HG03280 (cell line): ENCODE data around the gene HCN2.

Experiments
- ATAC-seq: cut with Tn5 transposase; IDR thresholded peaks from one replicate; pipeline ENCODE4 v1.9.1; 2021; ENCODE audit warnings: mild to moderate bottlenecking, moderate library complexity; ENCODE audit not compliant: unreplicated experiment

The HCN2 gene

DNA sequence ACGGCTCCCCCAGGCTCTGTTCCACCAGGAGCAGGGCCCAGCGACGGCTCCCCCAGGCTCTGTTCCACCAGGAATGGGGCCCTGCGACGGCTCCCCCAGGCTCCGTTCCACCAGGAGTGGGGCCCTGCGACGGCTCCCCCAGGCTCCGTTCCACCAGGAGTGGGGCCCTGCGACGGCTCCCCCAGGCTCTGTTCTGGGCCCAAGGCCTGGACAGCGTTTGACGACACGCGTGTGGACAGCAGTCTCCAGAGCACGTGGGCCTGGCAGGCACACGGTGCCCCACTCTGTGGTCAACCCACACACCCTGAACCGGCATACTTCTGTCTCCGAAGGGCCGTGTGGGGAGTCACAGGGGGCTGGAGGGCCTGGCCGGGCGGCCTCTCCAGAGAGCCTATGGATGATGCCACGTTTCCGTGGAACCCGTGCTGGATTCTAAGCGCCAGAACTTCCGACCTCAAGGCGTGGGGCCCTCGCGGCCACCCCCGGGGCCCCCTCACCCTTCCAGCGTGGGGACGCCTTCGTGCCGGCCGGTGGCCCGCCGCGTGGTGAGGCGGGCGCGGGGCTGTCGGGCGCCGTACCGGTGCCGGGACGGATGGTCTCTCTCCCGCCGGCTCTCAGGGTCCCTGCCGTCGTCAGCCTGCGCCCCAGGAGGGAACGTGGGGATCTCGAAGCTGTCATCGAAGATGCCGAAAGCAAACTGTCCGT, 61.6 kb downstream of the HCN2 start:
- no peak for ATAC-seq

DNA sequence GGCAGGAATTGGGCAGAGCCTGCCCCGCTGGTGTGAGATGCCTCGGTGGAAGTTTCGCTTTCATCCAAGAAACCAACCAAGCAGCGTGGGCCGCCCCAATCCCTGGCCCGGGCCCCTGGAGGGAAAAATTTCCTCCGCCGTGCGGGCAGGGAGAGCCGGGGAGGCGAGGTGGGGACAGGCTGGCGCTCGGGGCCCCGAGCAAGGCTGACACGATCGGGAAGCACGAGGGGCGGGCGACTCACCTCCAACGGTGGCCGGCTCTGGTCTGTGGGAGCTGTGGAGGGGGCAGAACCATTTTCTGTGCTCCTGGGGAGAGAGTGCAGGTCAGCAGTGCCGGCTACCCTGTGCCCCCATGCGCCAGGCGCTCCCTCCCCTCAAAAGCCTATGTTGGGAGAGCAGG, 62.3 kb downstream of the HCN2 start:
- no peak for ATAC-seq

DNA sequence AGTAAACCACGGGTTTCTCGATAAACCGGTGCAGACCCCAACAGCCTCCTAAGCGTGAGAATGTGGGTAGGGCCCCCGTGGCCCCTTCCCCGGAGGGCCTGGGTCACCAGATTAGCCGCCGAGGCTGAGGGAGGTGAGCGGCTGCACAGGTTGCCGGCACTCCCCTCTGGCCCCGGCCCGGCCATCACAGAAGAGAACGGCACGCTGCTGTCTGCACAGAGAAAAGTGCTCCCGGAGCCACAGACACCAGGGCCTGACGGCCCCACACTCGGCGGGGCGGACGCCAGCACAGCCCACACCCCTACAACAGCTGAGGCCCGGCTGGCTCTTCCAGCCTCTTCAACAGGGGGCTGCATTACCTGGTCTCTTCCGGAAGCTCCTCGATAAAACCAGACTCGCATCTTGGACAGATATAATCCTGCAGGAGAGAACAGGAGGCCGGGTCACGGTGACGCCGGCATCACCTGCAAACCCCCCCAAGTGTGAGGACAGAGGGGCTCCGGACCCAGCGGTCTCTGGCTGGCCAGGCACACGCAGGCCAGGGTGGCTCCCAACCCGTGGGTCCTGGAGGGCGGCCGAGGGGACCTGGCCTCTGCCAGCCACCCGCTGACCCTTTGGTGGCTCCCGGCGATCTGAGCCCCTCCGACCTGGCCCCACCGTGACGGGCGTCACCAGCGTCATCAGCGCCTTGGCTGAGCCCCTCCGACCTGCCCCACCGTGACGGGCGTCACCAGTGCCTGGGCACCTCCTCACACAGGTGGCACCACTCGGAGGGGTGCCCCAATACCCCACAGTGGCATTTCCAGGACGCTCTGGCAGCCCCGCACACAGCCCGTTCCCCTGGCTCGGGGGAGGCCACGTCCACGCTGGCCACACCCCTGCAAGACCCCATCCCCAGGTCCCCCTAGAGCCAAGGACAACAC, 63.0 kb downstream of the HCN2 start:
- no peak for ATAC-seq

GRCh38 chr19:653425-653824, 63.7 kb downstream of the HCN2 start:
- ATAC-seq = no peak

- no peak for ATAC-seq
These were observed 66.0 kb downstream of the HCN2 start for GRCh38 chr19:655691-656090.

DNA sequence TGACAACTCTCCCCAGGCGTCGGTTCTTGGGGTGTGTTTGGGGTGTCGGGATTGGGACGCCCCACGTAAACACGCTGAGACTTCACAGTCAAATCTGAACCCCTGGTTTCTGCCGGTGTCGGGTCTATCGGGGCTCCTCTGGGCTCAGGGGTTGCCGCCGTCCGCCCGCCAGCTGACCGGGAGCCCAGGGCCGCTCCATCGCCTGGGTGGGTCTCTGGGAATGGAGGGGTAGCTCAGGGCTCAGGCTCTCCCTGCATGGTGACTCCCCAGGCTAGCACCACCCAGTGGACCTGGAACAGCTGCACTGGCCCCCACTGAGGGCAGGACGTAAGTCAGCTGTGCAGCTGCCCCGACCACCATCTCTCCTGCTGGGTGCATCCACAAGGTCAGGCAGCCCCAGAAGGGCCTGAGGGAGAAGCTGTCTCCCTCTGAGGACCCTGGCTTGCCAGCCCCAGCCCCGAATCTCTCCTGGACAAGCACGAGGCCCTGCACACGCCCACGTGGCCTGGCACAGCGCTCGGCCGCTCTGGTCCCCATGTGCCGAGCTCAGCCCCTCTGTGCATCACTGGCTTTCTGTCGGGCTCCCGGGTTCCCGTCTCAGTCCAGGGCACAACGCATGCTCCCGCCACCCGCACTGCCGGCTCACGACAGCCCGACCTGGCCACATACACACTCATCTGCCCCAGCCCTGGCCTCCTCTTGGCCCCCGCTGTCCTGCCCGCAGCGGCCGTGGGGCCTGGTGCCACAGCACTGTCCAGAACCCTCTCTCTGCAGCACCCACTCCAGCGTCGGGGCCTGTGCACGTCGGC, 67.3 kb downstream of the HCN2 start:
- ATAC-seq = no peak

DNA sequence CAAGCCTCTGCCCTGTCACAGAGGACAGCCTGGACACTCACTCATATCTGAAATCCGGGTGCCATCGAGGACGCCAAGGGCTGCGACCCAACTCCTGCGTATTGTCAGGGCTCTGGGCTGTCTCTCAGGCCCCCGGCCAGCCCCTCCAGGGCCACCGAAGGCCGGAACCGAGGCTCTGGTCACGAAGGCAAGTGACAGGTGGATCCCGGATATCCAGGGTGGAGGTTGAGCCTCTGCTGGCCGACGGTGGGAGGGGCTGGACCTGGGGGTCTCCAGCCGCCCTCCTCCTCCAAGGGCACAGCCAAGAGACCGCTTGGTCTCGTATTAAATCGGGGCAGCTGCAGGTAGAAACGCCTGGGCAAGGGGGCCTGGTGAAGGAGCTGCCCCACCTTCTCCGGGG, 67.9 kb downstream of the HCN2 start:
- no peak for ATAC-seq

DNA sequence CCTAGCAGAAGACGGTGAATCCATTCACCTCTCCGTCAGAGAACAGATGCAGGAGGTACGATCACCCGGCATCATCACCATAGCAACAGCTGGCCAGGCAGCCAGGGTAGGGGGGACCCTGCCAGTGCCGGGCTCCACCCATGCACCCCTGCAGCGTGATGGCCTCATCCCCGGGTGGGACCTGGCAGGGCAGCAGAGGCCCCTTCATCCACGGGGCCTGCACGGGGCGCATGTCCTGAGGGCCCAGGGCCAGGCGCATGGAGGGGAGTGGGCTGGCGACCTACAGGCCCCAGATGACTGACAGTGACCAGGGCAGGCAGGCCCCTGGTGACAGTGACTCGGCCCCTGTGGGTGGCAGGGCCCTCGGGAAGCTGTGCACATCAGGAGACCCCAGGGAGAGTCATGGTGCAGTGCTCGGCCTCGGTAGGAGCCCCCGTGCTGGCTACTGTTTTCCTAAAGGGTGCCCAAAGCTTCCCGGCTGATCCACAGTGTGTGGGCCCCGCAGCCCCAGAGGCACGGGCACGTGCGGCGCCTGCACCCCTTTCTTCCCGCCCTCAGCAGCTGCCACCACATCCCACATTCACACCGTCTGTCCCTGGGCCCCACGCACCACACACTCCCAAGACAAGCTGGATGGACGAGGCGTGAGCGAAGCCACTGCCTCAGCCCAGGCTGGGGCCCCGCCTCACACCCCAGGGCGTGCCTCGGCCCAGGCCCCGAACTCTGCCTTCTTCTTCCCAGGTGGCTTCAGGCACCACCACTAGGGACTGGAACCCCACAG, 68.6 kb downstream of the HCN2 start:
- no peak for ATAC-seq

- ATAC-seq = no peak
These were observed 69.5 kb downstream of the HCN2 start for GRCh38 chr19:658916-659839.

DNA sequence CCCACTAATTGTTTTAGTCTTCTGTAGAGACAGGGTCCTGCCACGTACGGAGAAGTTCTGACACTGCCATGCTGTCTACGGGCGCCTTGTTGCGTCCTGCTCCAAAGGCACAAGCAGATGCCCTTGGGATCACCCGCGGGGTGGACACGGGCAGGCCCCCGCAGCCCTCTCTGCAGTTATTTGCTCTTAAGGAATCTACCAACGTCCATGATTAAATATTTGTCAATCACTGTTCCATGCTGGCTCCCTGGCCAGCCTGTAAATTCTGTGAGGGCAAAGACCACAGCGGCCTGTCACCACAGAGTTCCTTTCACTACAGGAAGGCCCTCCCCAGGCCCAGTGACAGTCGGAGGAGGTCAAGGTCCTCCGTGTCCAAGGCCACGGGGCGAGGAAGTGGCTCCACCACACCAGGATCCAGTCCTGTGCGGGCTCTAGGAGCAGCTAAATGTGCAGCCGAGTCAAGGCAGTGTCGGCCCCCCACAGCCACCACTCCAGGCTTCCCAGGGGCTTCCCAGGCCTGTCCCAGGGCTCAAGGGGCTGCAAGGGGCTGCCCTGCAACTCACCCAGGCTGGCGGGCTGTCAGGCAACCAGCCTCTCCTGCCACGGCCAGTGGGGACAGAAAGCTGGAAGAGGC, 71.2 kb downstream of the HCN2 start:
- no peak for ATAC-seq

- no peak for ATAC-seq
These were observed 71.9 kb downstream of the HCN2 start for GRCh38 chr19:661427-662196.

GRCh38 chr19:662207-662961, 72.7 kb downstream of the HCN2 start:
- ATAC-seq = peak; percentile 10

GRCh38 chr19:662962-663681, 73.4 kb downstream of the HCN2 start, which contains the start of gene RNF126:
Gene RNF126 (minus strand): TSS chr19:663214. CDS start chr19:663121, 93 bp downstream.
- ATAC-seq = peak; percentile 69

DNA sequence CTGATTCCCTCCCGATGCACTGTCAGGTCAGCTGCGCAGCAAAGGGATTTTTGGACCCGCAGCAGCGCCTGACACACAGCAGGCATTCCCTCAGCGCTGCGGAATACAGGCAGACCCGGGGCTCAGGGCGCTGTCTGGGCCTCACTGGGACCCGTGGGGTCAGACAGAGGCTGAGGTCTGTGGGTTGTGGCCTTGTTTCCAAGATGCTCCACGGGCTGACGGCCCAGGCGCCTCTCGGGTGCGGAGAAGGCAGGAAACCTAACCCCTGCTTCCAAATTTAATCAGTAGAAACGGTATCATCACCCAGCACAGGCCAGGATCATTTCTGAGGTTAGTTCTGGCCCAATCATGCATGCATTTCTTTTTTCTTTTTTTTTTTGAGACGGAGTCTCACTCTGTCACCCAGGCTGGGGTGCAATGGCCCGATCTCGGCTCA, 74.0 kb downstream of the HCN2 start:
- no peak for ATAC-seq

DNA sequence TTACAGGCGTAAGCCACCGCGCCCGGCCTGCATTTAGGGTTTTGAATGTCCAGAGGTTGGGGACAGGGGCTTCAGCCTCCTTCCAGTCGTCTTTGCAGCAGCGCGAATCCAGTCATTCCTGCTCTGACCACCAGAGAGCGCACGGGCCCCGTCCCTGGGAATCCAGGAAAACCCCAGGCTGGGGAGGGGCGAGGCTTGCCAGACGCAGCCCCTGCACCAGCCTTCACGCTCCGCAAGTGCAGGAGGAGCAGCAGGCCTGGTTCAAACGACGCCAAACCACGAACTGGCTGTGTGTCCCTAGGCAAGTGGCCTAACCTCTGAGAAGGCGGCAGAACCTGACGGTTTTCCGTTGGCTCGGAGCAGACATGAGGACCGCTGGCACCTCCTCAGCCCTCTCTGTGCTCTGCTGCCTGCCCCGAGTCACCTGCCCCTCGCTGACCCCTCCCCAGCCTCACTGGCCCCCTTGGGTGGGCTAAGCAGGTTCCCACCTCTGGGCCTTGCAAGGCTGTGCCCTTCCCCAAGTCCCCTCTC, 75.3 kb downstream of the HCN2 start:
- no peak for ATAC-seq
